Measurements from ENCODE around the gene CCDC85C. TPM values are rescaled to one million over a fixed set of nuclear protein-coding genes. Genes with fewer than 3 reads are reported as not detected.

The CCDC85C gene
- total and polyA plus RNA-seq, 2 of the 8 experiments (the other 6 are each of a cell fraction or from before 2014, with no cell fraction given), result 16.8 to 35.8 TPM

GRCh38 chr14:99480917-99481744 is 122.9 kb downstream of the CCDC85C start, which contains the start of gene CCNK (continued):
- TF ChIP-seq MAX (IDR thresholded peaks at IDR 0.05) (peak; percentile 9; the same call in 1 of the 2 replicates), NRF1 (IDR thresholded peaks at IDR 0.05; ENCODE audit: low read depth, low read length) (no peak), RFX5 (IDR thresholded peaks at IDR 0.05; ENCODE audit: borderline replicate concordance, low read depth, low read length) (no peak), POLR2A (IDR thresholded peaks at IDR 0.05; ENCODE audit: control extremely low read depth in 1 of 2, low read depth in 2 of 2, low read length in 2 of 2) (peak; percentile 78 to 92), EGR1 (IDR thresholded peaks at IDR 0.05; ENCODE audit: borderline replicate concordance, low read depth, low read length) (peak; percentile 96), USF2 (IDR thresholded peaks at IDR 0.05; ENCODE audit: low read length) (no peak), RNF2 (IDR thresholded peaks at IDR 0.05; ENCODE audit: borderline replicate concordance, low read depth, low read length, missing control alignments, poor library complexity, severe bottlenecking) (no peak), KDM4A (IDR thresholded peaks at IDR 0.05; ENCODE audit: low read depth, low read length, severe bottlenecking) (peak; percentile 97), RBBP5 (IDR thresholded peaks at IDR 0.05; ENCODE audit: borderline replicate concordance, low read depth, low read length) (no peak; the same call in 1 of the 2 replicates), YY1 (IDR thresholded peaks at IDR 0.05; ENCODE audit: low read depth, low read length) (peak; percentile 98), TAF7 (optimal IDR thresholded peaks at IDR 0.05; ENCODE audit: borderline replicate concordance, low read depth, low read length) (peak; percentile 81), BACH1 (IDR thresholded peaks at IDR 0.05; ENCODE audit: low read length) (no peak), ASH2L (IDR thresholded peaks at IDR 0.05; ENCODE audit: low read length) (peak; percentile 64), TBP (IDR thresholded peaks at IDR 0.05; ENCODE audit: low read depth, low read length) (peak; percentile 89), SIN3A (conservative IDR thresholded peaks at IDR 0.05 in 1 of 2, IDR thresholded peaks at IDR 0.05 in 1 of 2; ENCODE audit: low read depth in 1 of 2, low read length in 2 of 2) (peak in 1 of 2 experiments; percentile 47; a peak in 1 of 4 replicates), JUND (IDR thresholded peaks at IDR 0.05; ENCODE audit: low read length) (no peak; the same call in 1 of the 2 replicates)

All from H1 (cell line).